Prostate gland (tissue), 2 donors: Measurements from ENCODE around the gene PRR7.

Source experiments
- CTCF ChIP-seq, 4 experiments: fragments of 200-600 bp in 2 of 4; fragments of 450-650 bp in 2 of 4; sonication (generic) in 2 of 4; IDR thresholded peaks; 1 replicate in 3 of 4; 2 replicates in 1 of 4; pipeline ENCODE4 v1.5.1; 2016 to 2019; ENCODE audit warnings: antibody characterized with exemption in 4 of 4, mild to moderate bottlenecking in 2 of 4, moderate library complexity in 2 of 4
- POLR2A ChIP-seq: fragments of 450-650 bp; IDR thresholded peaks from one replicate; pipeline ENCODE4 v1.6.1; 2016; ENCODE audit warnings: antibody characterized with exemption, mild to moderate bottlenecking

GRCh38 chr5:177492841-177493240 is 46.2 kb downstream of the PRR7 start:
- TF ChIP-seq CTCF (IDR thresholded peaks at IDR 0.05) (no peak), POLR2A (no peak)
